ENCODE results near the gene FDXR.

Gene FDXR

DNA sequence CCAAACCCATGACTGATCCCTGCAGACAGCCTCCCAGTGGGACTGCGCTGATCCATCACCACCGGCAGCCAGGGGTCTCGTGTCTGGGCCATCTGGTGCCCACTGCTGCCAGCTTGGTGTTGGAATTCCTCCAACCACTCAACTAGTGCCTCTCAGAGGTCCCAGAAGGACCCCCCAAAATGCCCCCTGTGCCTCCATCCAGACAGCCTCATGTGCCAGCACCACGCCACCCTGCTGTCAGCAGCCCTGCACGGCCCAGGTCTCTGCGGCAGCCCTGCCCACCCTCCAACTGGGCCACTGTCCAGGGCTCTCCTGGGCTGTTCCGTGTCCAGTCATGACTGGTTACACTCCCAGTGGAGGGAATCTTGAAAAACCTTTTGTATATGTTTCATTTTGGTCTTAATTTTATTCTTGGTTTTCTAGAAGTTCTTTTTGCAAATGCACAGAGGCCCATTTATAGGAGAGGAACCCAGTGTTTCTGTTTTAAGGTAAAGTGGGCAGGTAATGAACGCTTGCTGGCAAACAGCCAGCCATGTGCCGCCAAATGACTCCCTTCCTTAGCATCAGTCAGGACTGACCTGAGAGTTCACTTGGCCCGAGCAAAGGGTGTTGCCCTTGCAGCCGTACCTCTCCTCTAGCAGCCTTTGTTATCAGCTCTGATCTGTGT is 47.7 kb downstream of the FDXR start:
- Mint-ChIP-seq H3K27me3 (no peaks in the 10 kb centered on the region), H3K4me1 (no peaks in the 10 kb centered on the region), H3K27ac (no peak overlapping the region), H3K4me3 (no peak overlapping the region), H3K9me3 (no peaks in the 10 kb centered on the region)
- ATAC-seq (no peak), DNase-seq (no peak)

DNA sequence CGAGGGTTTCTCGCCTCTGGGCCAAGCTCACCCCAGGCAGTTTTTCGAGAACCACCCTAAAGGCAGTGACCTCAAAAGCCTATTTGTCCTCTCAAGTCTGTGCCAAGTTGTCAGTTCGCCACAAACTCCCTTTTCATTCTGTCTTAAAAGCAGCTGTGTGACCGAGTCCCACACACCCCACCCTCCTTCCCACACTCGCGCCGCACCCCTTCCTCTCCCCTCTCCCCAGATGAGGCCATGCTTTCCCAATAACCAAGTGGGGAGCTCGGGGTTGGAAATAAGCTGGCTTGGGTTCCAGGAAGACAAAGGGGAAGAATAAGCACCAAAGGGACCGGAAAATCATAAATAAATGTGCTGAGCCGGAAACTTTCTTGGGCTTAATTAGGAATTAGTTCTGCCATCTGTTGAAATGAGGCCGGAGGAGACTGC is 49.8 kb downstream of the FDXR start:
- H3K27me3 Mint-ChIP-seq = no peaks in the 10 kb centered on the region
- H3K4me1 Mint-ChIP-seq = no peaks in the 10 kb centered on the region
- no peak overlapping the region for H3K27ac Mint-ChIP-seq
- no peak overlapping the region for H3K4me3 Mint-ChIP-seq
- ATAC-seq = no peak
- no peak for DNase-seq
- no peaks in the 10 kb centered on the region for H3K9me3 Mint-ChIP-seq

- DNase-seq = no peak
- no peaks in the 10 kb centered on the region for H3K4me1 Mint-ChIP-seq
- no peak overlapping the region for H3K27ac Mint-ChIP-seq
Observed at GRCh38 chr17:74822335-74822938, 50.4 kb downstream of the FDXR start.

DNA sequence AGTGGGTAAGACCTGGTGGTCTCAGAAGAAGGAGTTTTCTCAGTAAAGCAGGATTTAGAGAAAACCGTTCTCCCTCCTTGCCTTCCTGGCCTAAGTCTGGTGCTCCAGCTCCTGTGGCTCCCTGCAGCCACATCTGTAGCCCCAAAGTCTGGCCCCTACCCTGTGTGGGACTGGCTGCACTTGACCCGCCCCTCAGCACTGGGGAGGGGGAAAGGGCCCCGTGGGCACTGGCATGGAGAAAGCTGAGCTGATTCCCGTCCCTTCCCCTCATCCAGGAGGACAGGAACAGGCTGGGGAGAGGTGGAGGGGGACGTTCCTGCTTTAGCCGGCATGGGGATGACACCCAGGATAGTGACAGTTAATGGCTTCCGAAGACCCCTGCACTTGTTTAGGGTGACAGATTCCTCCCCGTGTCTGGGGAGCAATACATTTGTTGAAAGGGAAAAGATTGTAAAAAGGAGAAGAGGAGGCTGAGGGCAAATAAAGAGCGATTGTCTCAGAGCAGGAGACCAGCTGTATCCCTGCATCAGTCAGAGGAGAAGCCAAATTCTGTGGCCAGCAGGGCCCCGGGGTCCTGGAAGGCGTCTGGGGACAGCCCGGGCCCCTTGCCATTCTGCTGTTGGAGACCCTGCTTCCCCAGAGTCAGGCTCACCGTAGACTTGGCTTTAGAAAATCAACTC is 51.0 kb downstream of the FDXR start:
- H3K27me3 Mint-ChIP-seq = no peaks in the 10 kb centered on the region
- no peak overlapping the region for H3K27ac Mint-ChIP-seq
- peak overlapping the region in 1 of 2 donors; percentile 15 for H3K4me3 Mint-ChIP-seq
- DNase-seq (no peak), ATAC-seq (no peak)
- H3K4me1 Mint-ChIP-seq = no peaks in the 10 kb centered on the region
- H3K9me3 Mint-ChIP-seq = no peaks in the 10 kb centered on the region

More at GRCh38 chr17:74822335-74822938, 50.4 kb downstream of the FDXR start:
- ATAC-seq = no peak
- Mint-ChIP-seq H3K4me3 (no peak overlapping the region), H3K27me3 (no peaks in the 10 kb centered on the region), H3K9me3 (no peaks in the 10 kb centered on the region)

- H3K9me3 Mint-ChIP-seq = no peaks in the 10 kb centered on the region
- no peak overlapping the region for H3K4me3 Mint-ChIP-seq
- H3K4me1 Mint-ChIP-seq = no peaks in the 10 kb centered on the region
- no peaks in the 10 kb centered on the region for H3K27me3 Mint-ChIP-seq
- ATAC-seq (no peak), DNase-seq (no peak)
- H3K27ac Mint-ChIP-seq = peak overlapping the region in 1 of 2 donors; percentile 82
Observed at GRCh38 chr17:74819801-74820436, 52.9 kb downstream of the FDXR start.

DNA sequence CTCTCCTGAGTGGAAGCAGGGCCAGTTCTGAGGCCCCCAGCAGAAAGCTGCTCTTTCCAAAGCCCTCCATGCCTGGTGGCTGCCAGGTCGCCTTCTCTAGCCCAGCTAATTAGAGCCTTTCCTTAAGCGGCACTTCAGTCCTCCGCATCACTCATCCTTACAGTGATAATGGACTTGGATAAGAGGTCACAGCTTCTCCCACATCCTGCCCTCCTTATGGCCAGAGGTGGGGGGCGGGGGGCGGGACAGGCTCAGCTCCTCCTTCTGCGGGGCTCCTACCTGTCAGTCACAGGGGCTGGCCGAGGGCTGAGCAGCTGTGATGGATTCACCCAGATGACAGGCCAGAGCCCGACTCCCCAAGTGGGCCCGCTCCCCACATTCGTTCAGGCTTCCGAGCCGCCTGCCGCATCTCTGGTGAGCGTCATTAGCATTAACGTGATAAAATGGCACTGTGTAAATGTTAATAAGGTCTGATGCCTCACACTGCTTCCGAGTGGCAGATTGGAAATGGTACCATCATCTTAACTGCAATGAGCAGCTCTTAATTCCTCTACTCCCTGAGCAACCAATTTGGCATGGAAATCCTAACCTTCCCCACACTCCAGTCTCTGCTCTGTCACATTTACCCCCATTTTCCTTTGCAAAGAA is 54.4 kb downstream of the FDXR start:
- no peaks in the 10 kb centered on the region for H3K4me1 Mint-ChIP-seq
- no peak overlapping the region for H3K4me3 Mint-ChIP-seq
- no peaks in the 10 kb centered on the region for H3K27me3 Mint-ChIP-seq
- no peak for ATAC-seq
- no peak overlapping the region for H3K27ac Mint-ChIP-seq
- no peak for DNase-seq
- H3K9me3 Mint-ChIP-seq = no peaks in the 10 kb centered on the region

- no peaks in the 10 kb centered on the region for H3K9me3 Mint-ChIP-seq
- no peaks in the 10 kb centered on the region for H3K4me1 Mint-ChIP-seq
- H3K4me3 Mint-ChIP-seq = no peak overlapping the region
Observed at GRCh38 chr17:74816905-74817620, 55.7 kb downstream of the FDXR start.

GRCh38 chr17:74815550-74816370 is 57.0 kb downstream of the FDXR start:
- H3K4me1 Mint-ChIP-seq = no peaks in the 10 kb centered on the region
- DNase-seq (no peak), ATAC-seq (no peak)
- H3K27me3 Mint-ChIP-seq = no peaks in the 10 kb centered on the region
- no peaks in the 10 kb centered on the region for H3K9me3 Mint-ChIP-seq
- H3K27ac Mint-ChIP-seq = peak overlapping the region in 1 of 2 donors; percentile 87
- H3K4me3 Mint-ChIP-seq = no peak overlapping the region

More at GRCh38 chr17:74816905-74817620, 55.7 kb downstream of the FDXR start:
- no peak overlapping the region for H3K27ac Mint-ChIP-seq
- DNase-seq (no peak), ATAC-seq (no peak)
- no peaks in the 10 kb centered on the region for H3K27me3 Mint-ChIP-seq

DNA sequence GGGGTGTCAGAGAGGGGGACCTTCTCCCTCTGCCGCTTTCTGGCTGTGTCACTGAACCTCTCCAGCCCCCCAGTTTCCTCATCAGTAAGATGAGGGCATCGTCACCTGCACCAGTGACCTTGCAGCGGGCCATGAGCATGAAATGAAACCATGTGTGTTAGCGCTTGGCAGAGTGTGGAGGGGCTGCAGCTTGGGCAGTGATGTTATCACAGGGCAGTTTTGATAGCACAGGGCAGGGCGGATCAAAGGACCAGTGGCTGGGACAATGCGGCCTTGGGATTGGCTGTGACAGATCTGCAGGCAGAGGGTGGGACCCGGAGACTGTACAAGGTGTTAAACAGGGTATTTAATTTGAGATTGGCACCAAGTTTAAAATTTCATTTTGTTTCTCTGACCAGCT is 57.7 kb downstream of the FDXR start:
- ATAC-seq (no peak), DNase-seq (no peak)
- Mint-ChIP-seq H3K4me1 (no peaks in the 10 kb centered on the region), H3K27me3 (no peaks in the 10 kb centered on the region), H3K9me3 (no peaks in the 10 kb centered on the region), H3K27ac (no peak overlapping the region), H3K4me3 (no peak overlapping the region)

DNA sequence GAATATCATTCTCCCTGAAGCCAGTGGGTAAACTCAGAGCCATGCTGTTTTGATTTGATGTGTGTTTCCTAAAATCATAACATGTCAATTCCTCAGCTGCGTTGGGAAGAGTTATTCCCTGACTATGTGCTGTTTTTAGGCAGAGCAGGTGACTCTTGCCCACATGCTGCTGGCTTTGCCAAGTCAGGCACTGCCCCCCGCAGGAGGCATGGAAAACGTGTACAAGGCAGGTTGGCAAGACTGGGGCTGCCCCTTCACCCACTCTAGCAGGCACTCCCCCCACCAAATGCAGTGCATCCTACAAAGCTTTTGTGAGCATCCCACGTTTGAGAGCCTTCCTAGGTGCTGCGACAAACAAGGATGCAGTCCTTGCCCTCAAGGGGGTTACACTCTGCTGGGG is 58.3 kb downstream of the FDXR start:
- no peak overlapping the region for H3K4me3 Mint-ChIP-seq
- H3K4me1 Mint-ChIP-seq = no peaks in the 10 kb centered on the region
- ATAC-seq (no peak), DNase-seq (no peak)
- no peaks in the 10 kb centered on the region for H3K27me3 Mint-ChIP-seq
- H3K27ac Mint-ChIP-seq = no peak overlapping the region
- H3K9me3 Mint-ChIP-seq = no peaks in the 10 kb centered on the region

Data from stimulated activated naive CD8-positive, alpha-beta T cell treated with anti-CD3 and anti-CD28 coated beads, Interleukin-15, amount 100 ng/mL, for 72 hours (primary cell).